ENCODE data around the gene EFNA4. TPM values are rescaled to one million over a fixed set of nuclear protein-coding genes. Genes with fewer than 3 reads are reported as not detected.

Gene EFNA4
- total RNA-seq, 1 donor from 2014 or later = 12.1 TPM

Other genes starting within 250 kb of the EFNA4 start
- gene KCNN3, start 193.5 kb upstream of the EFNA4 start, total RNA-seq = 0.28 TPM
- 55.6 TPM for gene PMVK, start 127.0 kb upstream of the EFNA4 start, total RNA-seq
- 9.2 TPM for gene PBXIP1, start 107.6 kb upstream of the EFNA4 start, total RNA-seq
- gene PYGO2, start 102.0 kb upstream of the EFNA4 start, total RNA-seq = 17.3 TPM
- 68.0 TPM for gene SHC1, start 93.0 kb upstream of the EFNA4 start, total RNA-seq
- gene CKS1B, start 89.1 kb upstream of the EFNA4 start, total RNA-seq = 74.5 TPM
- 29.6 TPM for gene FLAD1, start 80.4 kb upstream of the EFNA4 start, total RNA-seq
- not detected for gene LENEP, start 70.2 kb upstream of the EFNA4 start, total RNA-seq
- gene ZBTB7B, start 60.9 kb upstream of the EFNA4 start, total RNA-seq = 132 TPM
- gene DCST2, start 30.0 kb upstream of the EFNA4 start, total RNA-seq = 1.3 TPM
- 0.32 TPM for gene DCST1, start 29.9 kb upstream of the EFNA4 start, total RNA-seq
- gene ADAM15, start 12.4 kb upstream of the EFNA4 start, total RNA-seq = 167 TPM
- 20.6 TPM for gene EFNA3, start 15.1 kb downstream of the EFNA4 start, total RNA-seq
- 40.9 TPM for gene EFNA1, start 64.1 kb downstream of the EFNA4 start, total RNA-seq
- gene SLC50A1, start 72.1 kb downstream of the EFNA4 start, total RNA-seq = 42.9 TPM
- gene DPM3, start 76.8 kb downstream of the EFNA4 start, total RNA-seq = 62.4 TPM
- 111 TPM for gene KRTCAP2, start 109.6 kb downstream of the EFNA4 start, total RNA-seq
- gene TRIM46, start 110.1 kb downstream of the EFNA4 start, total RNA-seq = 0.12 TPM
- 14.5 TPM for gene THBS3, start 144.2 kb downstream of the EFNA4 start, total RNA-seq
- 36.5 TPM for gene MTX1, start 145.0 kb downstream of the EFNA4 start, total RNA-seq
- 24.9 TPM for gene ENTREP3, start 191.7 kb downstream of the EFNA4 start, total RNA-seq
- 43.3 TPM for gene SCAMP3, start 198.6 kb downstream of the EFNA4 start, total RNA-seq
- gene CLK2, start 209.8 kb downstream of the EFNA4 start, total RNA-seq = 16.9 TPM
- gene HCN3, start 213.7 kb downstream of the EFNA4 start, total RNA-seq = 1.7 TPM
- gene PKLR, start 237.7 kb downstream of the EFNA4 start, total RNA-seq = 0.20 TPM
- 401 TPM for gene FDPS, start 245.1 kb downstream of the EFNA4 start, total RNA-seq